Measurements from ENCODE around the gene ITGB2. TPM values are rescaled to one million over a fixed set of nuclear protein-coding genes. Genes with fewer than 3 reads are reported as not detected.

Gene ITGB2
- total RNA-seq, 4 donors from 2014 or later: 18.4 to 40.7 (median 20.4) TPM

- WGBS, 2 donors: 63 to 77% methylated on average over 16 to 25 of the region's 25 CpGs
- no peak for TF ChIP-seq POLR2A (IDR thresholded peaks at IDR 0.05)
- TF ChIP-seq CTCF (IDR thresholded peaks at IDR 0.05): no peak
- intact Hi-C loops (cut with DNase I; ENCODE audit: low total_unique reads): loop anchor here (10.0 kb wide), 1 partner anchor 129 kb away; the partner anchor contains the start of gene UBE2G2
- H3K4me3 ChIP-seq (ENCODE audit: low read depth, poor library complexity, severe bottlenecking): no peak overlapping the region
- DNase-seq (ENCODE audit: low spot score in 2 of 2): no peak
These were observed 12.7 kb upstream of the ITGB2 start for GRCh38 chr21:44933199-44933917.

GRCh38 chr21:44932408-44933181 lies 11.9 kb upstream of the ITGB2 start:
- no peak overlapping the region for H3K4me3 ChIP-seq (ENCODE audit: low read depth, poor library complexity, severe bottlenecking)
- no peak for TF ChIP-seq CTCF (IDR thresholded peaks at IDR 0.05)
- DNase-seq (ENCODE audit: low spot score in 2 of 2): no peak
- 5 to 11% methylated on average over 12 to 62 of the region's 68 CpGs for WGBS, 2 donors
- intact Hi-C loops (cut with DNase I; ENCODE audit: low total_unique reads): loop anchor here (10.0 kb wide), 1 partner anchor 128 kb away; the partner anchor contains the start of gene UBE2G2

- WGBS, 2 donors: 1 to 4% methylated on average over 23 to 40 of the region's 78 CpGs
- no peak overlapping the region for H3K4me3 ChIP-seq (ENCODE audit: low read depth, poor library complexity, severe bottlenecking)
- intact Hi-C loops (cut with DNase I; ENCODE audit: low total_unique reads): loop anchor here (10.0 kb wide), 1 partner anchor 127 kb away; the partner anchor contains the start of gene UBE2G2
- DNase-seq (ENCODE audit: low spot score in 2 of 2): no peak
- TF ChIP-seq POLR2A (IDR thresholded peaks at IDR 0.05) (no peak), CTCF (IDR thresholded peaks at IDR 0.05) (no peak)
These were observed 11.1 kb upstream of the ITGB2 start for GRCh38 chr21:44931501-44932407.

- intact Hi-C loops (cut with DNase I; ENCODE audit: low total_unique reads): loop anchor here (10.0 kb wide), 1 partner anchor 126 kb away; the partner anchor contains the start of gene UBE2G2
- 1 to 4% methylated on average over 13 to 14 of the region's 19 CpGs for WGBS, 2 donors
- H3K4me3 ChIP-seq (ENCODE audit: low read depth, poor library complexity, severe bottlenecking): no peak overlapping the region
- no peak for DNase-seq (ENCODE audit: low spot score in 2 of 2)
- TF ChIP-seq CTCF (IDR thresholded peaks at IDR 0.05) (no peak), POLR2A (IDR thresholded peaks at IDR 0.05) (no peak)
These were observed 10.4 kb upstream of the ITGB2 start for GRCh38 chr21:44931137-44931500.

GRCh38 chr21:44930543-44930981 lies 9.9 kb upstream of the ITGB2 start:
- TF ChIP-seq POLR2A (IDR thresholded peaks at IDR 0.05): no peak
- TF ChIP-seq CTCF (IDR thresholded peaks at IDR 0.05): no peak
- no peak for DNase-seq (ENCODE audit: low spot score in 2 of 2)
- WGBS, 2 donors: 39 to 41% methylated on average over 12 of the region's 12 CpGs
- H3K4me3 ChIP-seq (ENCODE audit: low read depth, poor library complexity, severe bottlenecking): no peak overlapping the region
- intact Hi-C loops (cut with DNase I; ENCODE audit: low total_unique reads): loop anchor here (10.0 kb wide), 1 partner anchor 126 kb away; the partner anchor contains the start of gene UBE2G2

All from lower leg skin (tissue), 4 donors.